HG03135 (cell line): Measurements from ENCODE around the gene SMCO2.

Experiments used
- ATAC-seq: cut with Tn5 transposase; IDR thresholded peaks from one replicate; pipeline ENCODE4 v1.9.1; 2021; ENCODE audit warnings: mild to moderate bottlenecking, moderate library complexity; ENCODE audit not compliant: unreplicated experiment

Gene SMCO2

DNA sequence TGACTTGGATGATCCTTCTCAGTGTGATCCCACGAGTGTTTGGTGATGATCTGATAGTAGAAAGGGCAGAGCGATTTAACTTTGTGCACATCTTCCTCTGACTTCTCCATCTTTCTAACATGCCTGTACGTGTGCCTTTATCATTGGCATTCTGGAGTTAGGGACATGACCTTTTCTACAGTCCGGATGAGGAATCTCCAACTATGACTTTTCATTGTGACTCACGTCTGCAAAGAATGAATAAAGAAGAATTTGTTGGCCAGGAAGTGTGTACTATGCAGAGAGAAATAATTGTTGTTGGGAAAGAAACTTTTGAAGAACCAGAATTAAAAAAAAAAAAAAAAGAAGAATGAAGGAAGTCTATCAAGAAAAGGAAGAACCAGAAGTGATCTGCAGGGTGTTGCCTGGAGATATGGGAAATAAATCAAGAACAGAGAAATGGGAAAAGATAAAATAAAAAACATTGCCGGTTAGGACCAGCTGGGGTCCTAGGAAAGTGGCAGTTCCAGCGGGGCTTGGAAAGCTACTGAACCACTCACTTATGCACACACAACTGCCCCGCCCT lies 102.8 kb downstream of the SMCO2 start:
- no peak for ATAC-seq

DNA sequence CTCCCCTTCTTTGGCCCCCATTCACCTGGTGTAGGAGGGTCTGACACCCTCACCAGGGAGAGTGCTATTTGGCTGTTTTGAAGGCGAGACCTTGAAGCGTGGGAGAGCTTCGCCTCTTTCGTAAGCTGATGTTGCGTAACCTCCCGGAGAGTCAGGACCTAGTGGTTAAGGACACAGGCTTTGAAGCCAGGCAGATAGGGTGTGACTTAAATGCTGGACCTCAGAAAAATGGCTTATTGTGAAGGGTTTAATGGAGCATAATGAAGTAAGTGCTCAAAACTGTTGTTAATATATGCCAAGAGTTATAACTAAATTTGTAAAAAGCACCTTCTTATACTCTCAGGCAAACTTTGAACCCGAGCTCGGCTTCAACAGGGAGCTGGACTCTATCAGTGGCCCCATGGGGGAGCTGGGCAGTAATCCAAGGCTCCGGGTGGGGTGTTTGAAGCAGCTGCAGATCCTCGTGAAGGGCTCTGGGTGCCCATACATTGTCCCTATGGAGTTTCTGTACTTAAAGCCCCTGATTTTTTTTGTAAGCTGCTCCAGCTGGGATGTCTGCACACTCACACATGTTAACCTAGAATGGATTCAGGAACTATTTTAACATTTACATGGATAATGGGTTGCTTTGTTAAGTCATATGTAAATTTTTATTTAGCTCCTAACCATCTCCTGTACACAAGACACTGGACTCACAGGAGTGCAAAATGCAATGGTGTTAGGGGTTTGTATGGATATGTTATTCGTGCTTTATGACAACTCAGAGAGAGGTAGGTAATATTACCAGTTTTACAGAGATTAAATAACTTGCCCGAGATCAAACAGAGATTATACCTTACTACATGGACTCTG lies 103.5 kb downstream of the SMCO2 start:
- no peak for ATAC-seq

- ATAC-seq: no peak
Measured at GRCh38 chr12:27550653-27550975, 104.1 kb downstream of the SMCO2 start.

- ATAC-seq: no peak
Measured at GRCh38 chr12:27551172-27551840, 104.8 kb downstream of the SMCO2 start.
